ENCODE measurements around the gene A3GALT2. TPM values are rescaled to one million over a fixed set of nuclear protein-coding genes. Genes with fewer than 3 reads are reported as not detected.

A3GALT2 gene
- total RNA-seq, 1 experiment from 2014 or later, result not detected

GRCh38 chr1:33363470-33363861 lies 42.6 kb upstream of the A3GALT2 start:
- BruUV-seq (replicated peaks), result no TSS peak
- no peak overlapping the region for H3K4me3 ChIP-seq (ENCODE audit: low read depth, low read length)
- H3K27me3 ChIP-seq (replicated peaks; ENCODE audit: control insufficient read depth, insufficient read depth, low read length), result no peaks in the 10 kb centered on the region
- ChIA-PET CTCF (interaction anchor here (0.5 kb wide), 1 partner anchor 665 kb away, joined by 3 read pairs; no protein-coding TSS in a partner anchor), POLR2A (interaction anchor here (0.7 kb wide), 1 partner anchor 42 kb away, joined by 5 read pairs; the partner anchor contains the start of gene A3GALT2)
- Mint-ChIP-seq H3K9me3 (ENCODE audit: unreplicated experiment) (no peaks in the 10 kb centered on the region), H3K36me3 (ENCODE audit: insufficient read depth, unreplicated experiment) (peaks cover 6% of the 10 kb centered on the region), H3K27me3 (ENCODE audit: insufficient read depth, unreplicated experiment) (no peaks in the 10 kb centered on the region), H3K4me3 (ENCODE audit: unreplicated experiment) (no peak overlapping the region), H3K27ac (ENCODE audit: unreplicated experiment) (no peak overlapping the region), H3K4me1 (ENCODE audit: low read depth, unreplicated experiment) (peaks cover 8% of the 10 kb centered on the region)
- no peak for DNase-seq
- no peak for TF ChIP-seq CTCF (IDR thresholded peaks at IDR 0.05; ENCODE audit: insufficient read depth in 1 of 2, low read depth in 1 of 2, low read length in 1 of 2, severe bottlenecking in 1 of 2, unreplicated experiment in 1 of 2)
- H3K36me3 ChIP-seq (ENCODE audit: control insufficient read depth, insufficient read depth, low read length), result no peaks in the 10 kb centered on the region; the same call in 1 of the 2 replicates
- no peaks in the 10 kb centered on the region for H3K9me3 ChIP-seq
- peaks cover 18% of the 10 kb centered on the region; the same call in 1 of the 2 replicates for H3K4me1 ChIP-seq
- intact Hi-C loops (cut with micrococcal nuclease; ENCODE audit: unreplicated experiment), result loop anchor here (10.0 kb wide), 1 partner anchor 239 kb away; no protein-coding TSS in a partner anchor

- H3K9me3 Mint-ChIP-seq (ENCODE audit: unreplicated experiment), result no peaks in the 10 kb centered on the region
- no peak for DNase-seq
- H3K36me3 Mint-ChIP-seq (ENCODE audit: insufficient read depth, unreplicated experiment), result peaks cover 6% of the 10 kb centered on the region
- H3K27me3 Mint-ChIP-seq (ENCODE audit: insufficient read depth, unreplicated experiment), result no peaks in the 10 kb centered on the region
- intact Hi-C loops (cut with micrococcal nuclease; ENCODE audit: unreplicated experiment), result loop anchor here (10.0 kb wide), 1 partner anchor 238 kb away; no protein-coding TSS in a partner anchor
- ChIA-PET CTCF (no interaction called here), POLR2A (no interaction called here)
- H3K4me1 Mint-ChIP-seq (ENCODE audit: low read depth, unreplicated experiment), result peaks cover 8% of the 10 kb centered on the region
- TF ChIP-seq CTCF (IDR thresholded peaks at IDR 0.05; ENCODE audit: insufficient read depth in 1 of 2, low read depth in 1 of 2, low read length in 1 of 2, severe bottlenecking in 1 of 2, unreplicated experiment in 1 of 2), result no peak
- no TSS peak for BruUV-seq (replicated peaks)
- Histone ChIP-seq H3K27me3 (replicated peaks; ENCODE audit: control insufficient read depth, insufficient read depth, low read length) (no peaks in the 10 kb centered on the region), H3K9me3 (no peaks in the 10 kb centered on the region), H3K4me3 (ENCODE audit: low read depth, low read length) (no peak overlapping the region), H3K36me3 (ENCODE audit: control insufficient read depth, insufficient read depth, low read length) (no peaks in the 10 kb centered on the region; the same call in 1 of the 2 replicates), H3K4me1 (peaks cover 18% of the 10 kb centered on the region; the same call in 1 of the 2 replicates)
- H3K4me3 Mint-ChIP-seq (ENCODE audit: unreplicated experiment), result no peak overlapping the region
- H3K27ac Mint-ChIP-seq (ENCODE audit: unreplicated experiment), result no peak overlapping the region
Observed at GRCh38 chr1:33363021-33363420, 42.1 kb upstream of the A3GALT2 start.

- H3K36me3 Mint-ChIP-seq (ENCODE audit: insufficient read depth, unreplicated experiment), result peaks cover 6% of the 10 kb centered on the region
- H3K4me1 Mint-ChIP-seq (ENCODE audit: low read depth, unreplicated experiment), result peaks cover 8% of the 10 kb centered on the region
- H3K4me1 ChIP-seq, result peaks cover 18% of the 10 kb centered on the region
- no peak for DNase-seq
- H3K4me3 Mint-ChIP-seq (ENCODE audit: unreplicated experiment), result no peak overlapping the region
- no TSS peak for BruUV-seq (replicated peaks)
- ChIA-PET POLR2A (interaction anchor here (0.5 kb wide), 1 partner anchor 30 kb away, joined by 5 read pairs; no protein-coding TSS in a partner anchor), CTCF (no interaction called here)
- no peaks in the 10 kb centered on the region for H3K9me3 Mint-ChIP-seq (ENCODE audit: unreplicated experiment)
- H3K27me3 ChIP-seq (replicated peaks; ENCODE audit: control insufficient read depth, insufficient read depth, low read length), result no peaks in the 10 kb centered on the region
- no peak overlapping the region for H3K4me3 ChIP-seq (ENCODE audit: low read depth, low read length)
- no peaks in the 10 kb centered on the region for H3K9me3 ChIP-seq
- no peak overlapping the region for H3K27ac Mint-ChIP-seq (ENCODE audit: unreplicated experiment)
- TF ChIP-seq CTCF (IDR thresholded peaks at IDR 0.05; ENCODE audit: insufficient read depth in 1 of 2, low read depth in 1 of 2, low read length in 1 of 2, severe bottlenecking in 1 of 2, unreplicated experiment in 1 of 2), result no peak
- no peaks in the 10 kb centered on the region for H3K36me3 ChIP-seq (ENCODE audit: control insufficient read depth, insufficient read depth, low read length)
- intact Hi-C loops (cut with micrococcal nuclease; ENCODE audit: unreplicated experiment), result loop anchor here (10.0 kb wide), 1 partner anchor 237 kb away; no protein-coding TSS in a partner anchor
- H3K27me3 Mint-ChIP-seq (ENCODE audit: insufficient read depth, unreplicated experiment), result no peaks in the 10 kb centered on the region
Observed at GRCh38 chr1:33361532-33362235, 40.8 kb upstream of the A3GALT2 start.

Data from Caco-2 (cell line).